WTC11 (cell line): ENCODE measurements around the gene GBP1. TPM values are rescaled to one million over a fixed set of nuclear protein-coding genes. Genes with fewer than 3 reads are reported as not detected.

Experiments used
- ATAC-seq: fragments of 200-7000 bp; cut with Tn5 transposase; 2 replicates; pipeline ENCODE4 v1.10.0; 2021; ENCODE audit warnings: mild to moderate bottlenecking, moderate library complexity
- CTCF ChIA-PET: fragments of 300-600 bp; sonication (Branson Sonifier 250); formaldehyde crosslinking; loops from one replicate; lab custom pipeline; 2021; ENCODE audit warnings: antibody characterized with exemption; lab: Charles Lee
- POLR2A ChIA-PET: fragments of 350-600 bp; sonication (Branson Sonifier 250); formaldehyde crosslinking; loops from one replicate; lab custom pipeline; 2021; ENCODE audit warnings: antibody characterized with exemption; lab: Charles Lee
- DNase-seq: peaks from one replicate; pipeline ENCODE4 v3.0.0; 2021; ENCODE audit warnings: low spot score
- H3K27ac Mint-ChIP-seq: 2 replicates; pipeline ENCODE4 v1.8.0; 2021; ENCODE audit warnings: mixed read lengths
- H3K27me3 Mint-ChIP-seq: 2 replicates; pipeline ENCODE4 v1.8.0; 2021; ENCODE audit warnings: low read depth, mild to moderate bottlenecking, moderate library complexity, mixed read lengths
- H3K36me3 Mint-ChIP-seq: 2 replicates; pipeline ENCODE4 v1.8.0; 2021; ENCODE audit warnings: mixed read lengths
- H3K4me1 Mint-ChIP-seq: 2 replicates; pipeline ENCODE4 v1.8.0; 2022; ENCODE audit warnings: mixed read lengths
- H3K4me3 Mint-ChIP-seq: 2 replicates; pipeline ENCODE4 v1.8.0; 2021; ENCODE audit warnings: mild to moderate bottlenecking, moderate library complexity, mixed read lengths
- H3K9me3 Mint-ChIP-seq: 2 replicates; pipeline ENCODE4 v1.8.0; 2021; ENCODE audit warnings: mixed read lengths
- AR ChIP-seq: fragments of 250-450 bp; sonication (Bioruptor Pico); IDR thresholded peaks from 2 replicates; pipeline ENCODE4 v1.9.0; 2021; ENCODE audit warnings: mild to moderate bottlenecking
- ARID4B ChIP-seq: sonication (generic); formaldehyde crosslinking; IDR thresholded peaks from 2 replicates; pipeline ENCODE4 v1.8.0; 2023; ENCODE audit warnings: missing genetic modification reagents, mild to moderate bottlenecking, borderline replicate concordance
- ATF1 ChIP-seq: sonication (generic); formaldehyde crosslinking; IDR thresholded peaks from 2 replicates; pipeline ENCODE4 v1.8.1; 2023; ENCODE audit warnings: mild to moderate bottlenecking, moderate library complexity, missing genetic modification reagents
- ATF2 ChIP-seq: sonication (generic); formaldehyde crosslinking; IDR thresholded peaks from 2 replicates; pipeline ENCODE4 v1.8.1; 2022; ENCODE audit warnings: low read depth, missing genetic modification reagents, borderline replicate concordance
- CBFB ChIP-seq: sonication (generic); formaldehyde crosslinking; IDR thresholded peaks from 2 replicates; pipeline ENCODE4 v1.8.1; 2022; ENCODE audit warnings: mild to moderate bottlenecking, low read depth, missing genetic modification reagents
- EMX1 ChIP-seq: fragments of 250-450 bp; sonication (Bioruptor Pico); IDR thresholded peaks from 2 replicates; pipeline ENCODE4 v1.8.0; 2021; ENCODE audit warnings: mild to moderate bottlenecking
- ETV6 ChIP-seq: sonication (generic); formaldehyde crosslinking; IDR thresholded peaks from 2 replicates; pipeline ENCODE4 v1.8.1; 2022; ENCODE audit warnings: mild to moderate bottlenecking, missing genetic modification reagents
- FOXP1 ChIP-seq: sonication (generic); formaldehyde crosslinking; IDR thresholded peaks from 2 replicates; pipeline ENCODE4 v1.8.0; 2022; ENCODE audit warnings: missing genetic modification reagents, mild to moderate bottlenecking, moderate library complexity, borderline replicate concordance
- JUN ChIP-seq: sonication (generic); formaldehyde crosslinking; IDR thresholded peaks from 2 replicates; pipeline ENCODE4 v1.8.0; 2023; ENCODE audit warnings: mild to moderate bottlenecking, missing genetic modification reagents
- MXD4 ChIP-seq: fragments of 250-450 bp; sonication (Bioruptor Pico); IDR thresholded peaks from 2 replicates; pipeline ENCODE4 v1.8.0; 2021; ENCODE audit warnings: mild to moderate bottlenecking, moderate library complexity, borderline replicate concordance
- NFE2L1 ChIP-seq: sonication (generic); formaldehyde crosslinking; IDR thresholded peaks from 2 replicates; pipeline ENCODE4 v1.8.1; 2023; ENCODE audit warnings: missing genetic modification reagents
- PRRX2 ChIP-seq: fragments of 250-450 bp; sonication (Bioruptor Pico); IDR thresholded peaks from 2 replicates; pipeline ENCODE4 v1.8.0; 2021; ENCODE audit warnings: mild to moderate bottlenecking
- RELA ChIP-seq: sonication (generic); formaldehyde crosslinking; IDR thresholded peaks from 2 replicates; pipeline ENCODE4 v1.8.1; 2022; ENCODE audit warnings: missing genetic modification reagents, mild to moderate bottlenecking, borderline replicate concordance
- RORB ChIP-seq: fragments of 250-450 bp; sonication (Bioruptor Pico); IDR thresholded peaks from 2 replicates; pipeline ENCODE4 v1.9.0; 2021; ENCODE audit warnings: mild to moderate bottlenecking
- SMAD4 ChIP-seq: sonication (generic); formaldehyde crosslinking; IDR thresholded peaks from 2 replicates; pipeline ENCODE4 v1.8.0; 2022; ENCODE audit warnings: mild to moderate bottlenecking, missing genetic modification reagents
- TP53 ChIP-seq: sonication (generic); formaldehyde crosslinking; IDR thresholded peaks from 2 replicates; pipeline ENCODE4 v1.8.1; 2023; ENCODE audit warnings: mild to moderate bottlenecking, missing genetic modification reagents
- ZNF121 ChIP-seq: sonication (generic); formaldehyde crosslinking; IDR thresholded peaks from 2 replicates; pipeline ENCODE4 v1.8.0; 2023; ENCODE audit warnings: missing genetic modification reagents
- ZNF671 ChIP-seq: fragments of 250-450 bp; sonication (Bioruptor Pico); IDR thresholded peaks from 2 replicates; pipeline ENCODE4 v1.8.0; 2021; ENCODE audit warnings: mild to moderate bottlenecking
- ZSCAN18 ChIP-seq: fragments of 250-450 bp; sonication (Bioruptor Pico); IDR thresholded peaks from 2 replicates; pipeline ENCODE4 v2.1.2; 2022; ENCODE audit warnings: mild to moderate bottlenecking, moderate library complexity
- total RNA-seq: library from RNA; stranded (reverse); gene quantifications from 3 replicates; pipeline ENCODE4 v1.2.3, GENCODE V29; 2021

Gene GBP1
- total RNA-seq, 1 experiment from 2014 or later = 0.20 TPM

- TF ChIP-seq ATF2 (CRISPR knock-in tag) (no peak), ATF1 (CRISPR knock-in tag) (no peak), RELA (no peak), ETV6 (CRISPR knock-in tag) (no peak), SMAD4 (CRISPR knock-in tag) (no peak), JUN (CRISPR knock-in tag) (no peak), TP53 (no peak), NFE2L1 (CRISPR knock-in tag) (no peak)
Measured at GRCh38 chr1:89042491-89042890, 22.5 kb downstream of the GBP1 start (continued).

GRCh38 chr1:89041721-89042120 lies 23.3 kb downstream of the GBP1 start:
- Mint-ChIP-seq H3K27ac (no peak overlapping the region), H3K4me1 (no peaks in the 10 kb centered on the region), H3K4me3 (no peak overlapping the region), H3K36me3 (no peaks in the 10 kb centered on the region), H3K9me3 (peaks cover 3% of the 10 kb centered on the region), H3K27me3 (no peaks in the 10 kb centered on the region; the same call in 1 of the 2 replicates)
- DNase-seq = no peak
- POLR2A ChIA-PET = no interaction called here
- CTCF ChIA-PET = no interaction called here
- no peak for ATAC-seq
- TF ChIP-seq ZSCAN18 (CRISPR knock-in tag) (no peak), MXD4 (no peak), PRRX2 (CRISPR knock-in tag) (no peak), EMX1 (CRISPR knock-in tag) (no peak), ZNF671 (CRISPR knock-in tag) (no peak), ZNF121 (no peak), CBFB (CRISPR knock-in tag) (no peak), FOXP1 (CRISPR knock-in tag) (no peak), ARID4B (CRISPR knock-in tag) (no peak), RORB (CRISPR knock-in tag) (no peak), AR (no peak)
- TF ChIP-seq, all 79 proteins: peak for 0
